Loucy (cell line): Measurements from ENCODE around the gene RAB3GAP1.

Source experiments
- CTCF ChIP-seq: fragments of 200-600 bp; sonication (generic); conservative IDR thresholded peaks from 2 replicates; pipeline ENCODE4 v1.5.1; 2014; ENCODE audit warnings: mild to moderate bottlenecking, antibody characterized with exemption, low read length
- EZH2phosphoT487 ChIP-seq: fragments of 200-600 bp; IDR thresholded peaks from 2 replicates; pipeline ENCODE4 v1.6.1; 2018; ENCODE audit warnings: antibody characterized with exemption, mild to moderate bottlenecking, moderate library complexity, borderline replicate concordance

GRCh38 chr2:135074216-135074615 lies 22.1 kb downstream of the RAB3GAP1 start:
- no peak for TF ChIP-seq CTCF
- no peak for TF ChIP-seq EZH2phosphoT487
